HepG2 (cell line): Measurements from ENCODE around the gene CCM2L. TPM values are rescaled to one million over a fixed set of nuclear protein-coding genes. Genes with fewer than 3 reads are reported as not detected.

ENCODE experiments used
- ATAC-seq: fragments of 200-7000 bp; cut with Tn5 transposase; 3 replicates; pipeline ENCODE4 v1.9.1; 2020; ENCODE audit warnings: mild to moderate bottlenecking, moderate library complexity
- BruUV-seq: library from RNA; stranded (reverse); fragments of 400-500 nt; replicated peaks from 2 replicates; lab custom pipeline; 2021; lab: Mats Ljungman, UMichigan
- CTCF ChIA-PET: fragments of 300-600 bp; formaldehyde crosslinking; extraction: SDS; loops from one replicate; lab custom pipeline; 2021; ENCODE audit warnings: low total read pairs, inconsistent platforms, low intra/inter-chr PET ratio; lab: Yijun Ruan, JAX
- POLR2A ChIA-PET: fragments of 350-600 bp; sonication (Branson Sonifier 250); formaldehyde crosslinking; loops from one replicate; lab custom pipeline; 2020; ENCODE audit warnings: antibody characterized with exemption, inconsistent platforms; lab: Yijun Ruan, JAX
- DNase-seq: peaks from one replicate; pipeline ENCODE4 v3.0.0-alpha.2; 2015; ENCODE audit warnings: low spot score
- FAIRE-seq: peaks from 3 replicates; lab custom pipeline; 2011; peaks lifted over from hg19 to GRCh38; lab: Jason Lieb, UNC
- H2AFZ ChIP-seq: one replicate; pipeline ENCODE4 v1.6.1; 2011; ENCODE audit warnings: low read length, inconsistent platforms
- H3K27ac ChIP-seq: fragments of 300-600 bp; 3 replicates; pipeline ENCODE4 v1.8.0; 2011; ENCODE audit warnings: mixed run types, mild to moderate bottlenecking, mixed read lengths, low read length, inconsistent platforms; ENCODE audit not compliant: insufficient read depth; ENCODE audit errors: extremely low read length
- H3K27me3 ChIP-seq, 2 experiments: fragments of 200-600 bp in 1 of 2; 2 replicates in 1 of 2; 3 replicates in 1 of 2; pipeline versions ENCODE4 v1.6.0 to v1.8.0; 2011; ENCODE audit warnings: low read length in 2 of 2, mild to moderate bottlenecking in 2 of 2, moderate library complexity in 2 of 2, inconsistent platforms in 1 of 2; ENCODE audit not compliant: insufficient read depth in 2 of 2, control insufficient read depth in 1 of 2
- H3K36me3 ChIP-seq, 2 experiments: fragments of 200-600 bp in 1 of 2; replicated peaks in 1 of 2; 2 replicates in 1 of 2; 3 replicates in 1 of 2; pipeline versions ENCODE4 v1.5.1 to v1.8.0; 2011; ENCODE audit warnings: low read length in 2 of 2, inconsistent platforms in 1 of 2; ENCODE audit not compliant: insufficient read depth in 2 of 2, control insufficient read depth in 1 of 2
- H3K4me1 ChIP-seq: 2 replicates; pipeline ENCODE4 v1.5.1; 2012; ENCODE audit warnings: low read length, inconsistent platforms; ENCODE audit not compliant: insufficient read depth
- H3K4me2 ChIP-seq: 2 replicates; pipeline ENCODE4 v1.6.0; 2011; ENCODE audit warnings: low read depth, low read length, inconsistent platforms
- H3K4me3 ChIP-seq, 3 experiments: fragments of 200-600 bp in 1 of 3; sonication (generic), shearing (Covaris generic) in 1 of 3; replicated peaks in 1 of 3; 2 replicates each; pipeline ENCODE4 v1.5.1; 2011 to 2016; ENCODE audit warnings: low read length in 3 of 3, inconsistent platforms in 2 of 3, low read depth in 2 of 3, mild to moderate bottlenecking in 2 of 3, control low read depth in 1 of 3, mixed read lengths in 1 of 3; ENCODE audit not compliant: insufficient read depth in 1 of 3
- H3K79me2 ChIP-seq: one replicate; pipeline ENCODE4 v1.6.1; 2011; ENCODE audit warnings: low read length, inconsistent platforms; ENCODE audit not compliant: insufficient read depth
- H3K9ac ChIP-seq: 2 replicates; pipeline ENCODE4 v1.6.0; 2011; ENCODE audit warnings: mild to moderate bottlenecking, low read depth, low read length, inconsistent platforms; ENCODE audit not compliant: insufficient read depth
- H3K9me3 ChIP-seq: 2 replicates; pipeline ENCODE4 v1.5.1; 2012; ENCODE audit warnings: mild to moderate bottlenecking, low read length
- H4K20me1 ChIP-seq: 2 replicates; pipeline ENCODE4 v1.6.0; 2011; ENCODE audit warnings: inconsistent platforms, mild to moderate bottlenecking, low read length, moderate library complexity; ENCODE audit not compliant: insufficient read depth
- CBX1 ChIP-seq: IDR thresholded peaks from one replicate; pipeline ENCODE4 v1.6.1; 2016; ENCODE audit warnings: antibody characterized with exemption, low read depth
- CHD4 ChIP-seq: fragments of 200-600 bp; sonication (generic); IDR thresholded peaks from 2 replicates; pipeline ENCODE4 v1.7.0; 2017; ENCODE audit warnings: mild to moderate bottlenecking, low read length, borderline replicate concordance
- GABPA ChIP-seq, 2 experiments: IDR thresholded peaks; 2 replicates each; pipeline ENCODE4 v1.6.1; 2011 to 2016; ENCODE audit warnings: low read depth in 2 of 2, low read length in 1 of 2, missing biosample characterization in 1 of 2, missing genetic modification characterization in 1 of 2
- HDAC1 ChIP-seq: sonication (generic); formaldehyde crosslinking; IDR thresholded peaks from 2 replicates; pipeline ENCODE4 v1.5.1; 2020; ENCODE audit warnings: mild to moderate bottlenecking, missing genetic modification reagents
- YY1 ChIP-seq: IDR thresholded peaks from 2 replicates; pipeline ENCODE4 v1.6.1; 2011; ENCODE audit warnings: low read length, low read depth, moderate library complexity, mild to moderate bottlenecking; ENCODE audit not compliant: insufficient read depth, insufficient replicate concordance
- ZIK1 ChIP-seq: sonication (generic); formaldehyde crosslinking; IDR thresholded peaks from 2 replicates; pipeline ENCODE4 v1.5.0; 2020; ENCODE audit warnings: mild to moderate bottlenecking, low read depth, missing genetic modification reagents, borderline replicate concordance
- ZNF562 ChIP-seq: sonication (generic); formaldehyde crosslinking; IDR thresholded peaks from 2 replicates; pipeline ENCODE4 v1.8.0; 2022; ENCODE audit warnings: missing genetic modification reagents, borderline replicate concordance
- ZNF644 ChIP-seq: IDR thresholded peaks from 2 replicates; pipeline ENCODE4 v1.6.1; 2016; ENCODE audit warnings: low read depth
- ZNF749 ChIP-seq: sonication (generic); formaldehyde crosslinking; IDR thresholded peaks from 2 replicates; pipeline ENCODE4 v1.8.0; 2022; ENCODE audit warnings: mild to moderate bottlenecking, missing genetic modification reagents, moderate library complexity, borderline replicate concordance
- ZNF772 ChIP-seq: sonication (generic); formaldehyde crosslinking; IDR thresholded peaks from 2 replicates; pipeline ENCODE4 v1.5.0; 2020; ENCODE audit warnings: mild to moderate bottlenecking, missing genetic modification reagents
- WGBS: methylation state at CpG from one replicate; pipeline ENCODE4 v1.1.6; 2017; ENCODE audit warnings: low lambda C conversion rate; 5-methylcytosine and 5-hydroxymethylcytosine counted together
- in situ Hi-C: cut with HindIII; loops from 2 replicates; pipeline ENCODE4 v1.10.0; 2017; ENCODE audit warnings: low pct_unique_long_range_greater_than_20kb; ENCODE audit not compliant: extremely low pct_ligation_motif_present
- intact Hi-C: fragments of 100-400 bp; cut with micrococcal nuclease; formaldehyde crosslinking; loops from one replicate; pipeline ENCODE4 v1.10.0; 2022; ENCODE audit not compliant: unreplicated experiment
- polyA plus RNA-seq, 8 experiments: library from polyadenylated mRNA; depleted of rRNA in 3 of 8; stranded (reverse) in 7 of 8; unstranded in 1 of 8; fragments of >200 nt; fragmentation: Illumina TruSeq in 4 of 8; extraction: Trizol in 4 of 8; gene quantifications; 2 replicates each; pipeline versions ENCODE4 v1.2.1 to v1.2.3, GENCODE V29; 2011 to 2016; ENCODE audit warnings: low read depth in 4 of 8, missing spikeins in 1 of 8, mixed read lengths in 1 of 8; ENCODE audit not compliant: insufficient read depth in 1 of 8
- total RNA-seq, 5 experiments: library from RNA; depleted of rRNA; stranded (reverse); fragments of >200 nt; fragmentation: Illumina TruSeq; extraction: Trizol; gene quantifications; 2 replicates each; pipeline ENCODE4 v1.2.3, GENCODE V29; 2016; ENCODE audit warnings: low read depth in 1 of 5
- TF ChIP-seq, protein P1 (sequence below): sonication (generic); formaldehyde crosslinking; IDR thresholded peaks from 2 replicates; pipeline ENCODE4 v1.4.0; 2020; ENCODE audit warnings: missing genetic modification reagents

CCM2L gene
- total and polyA plus RNA-seq, 2 of the 13 experiments (the other 11 are each of a cell fraction or from before 2014, with no cell fraction given), result 0.15 TPM; not detected in 1

- ChIA-PET CTCF (no interaction called here), POLR2A (no interaction called here)
- Histone ChIP-seq H2AFZ (no peak overlapping the region), H3K9me3 (no peaks in the 10 kb centered on the region), H3K4me3 (no peak overlapping the region), H3K4me2 (no peak overlapping the region), H3K79me2 (no peaks in the 10 kb centered on the region), H3K4me1 (no peaks in the 10 kb centered on the region), H3K27ac (no peak overlapping the region), H4K20me1 (no peaks in the 10 kb centered on the region; the same call in 1 of the 2 replicates), H3K27me3 (peaks cover 0 to 4% of the 10 kb centered on the region in 2 experiments; a peak in 2 of 5 replicates), H3K9ac (no peak overlapping the region), H3K36me3 (no peaks in the 10 kb centered on the region)
- in situ Hi-C loops, result no loop called here
- ATAC-seq, result no peak
- 0% methylated on average over 2 of the region's 2 CpGs for WGBS
- DNase-seq, result no peak
- intact Hi-C loops, result no loop called here
- FAIRE-seq, result no peak
- no peak for TF ChIP-seq CBX1
- TF ChIP-seq ZNF644, result no peak
- no peak for TF ChIP-seq ZNF562 (CRISPR knock-in tag)
- TF ChIP-seq, protein P1, sequence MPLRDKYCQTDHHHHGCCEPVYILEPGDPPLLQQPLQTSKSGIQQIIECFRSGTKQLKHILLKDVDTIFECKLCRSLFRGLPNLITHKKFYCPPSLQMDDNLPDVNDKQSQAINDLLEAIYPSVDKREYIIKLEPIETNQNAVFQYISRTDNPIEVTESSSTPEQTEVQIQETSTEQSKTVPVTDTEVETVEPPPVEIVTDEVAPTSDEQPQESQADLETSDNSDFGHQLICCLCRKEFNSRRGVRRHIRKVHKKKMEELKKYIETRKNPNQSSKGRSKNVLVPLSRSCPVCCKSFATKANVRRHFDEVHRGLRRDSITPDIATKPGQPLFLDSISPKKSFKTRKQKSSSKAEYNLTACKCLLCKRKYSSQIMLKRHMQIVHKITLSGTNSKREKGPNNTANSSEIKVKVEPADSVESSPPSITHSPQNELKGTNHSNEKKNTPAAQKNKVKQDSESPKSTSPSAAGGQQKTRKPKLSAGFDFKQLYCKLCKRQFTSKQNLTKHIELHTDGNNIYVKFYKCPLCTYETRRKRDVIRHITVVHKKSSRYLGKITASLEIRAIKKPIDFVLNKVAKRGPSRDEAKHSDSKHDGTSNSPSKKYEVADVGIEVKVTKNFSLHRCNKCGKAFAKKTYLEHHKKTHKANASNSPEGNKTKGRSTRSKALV (CRISPR knock-in tag), result no peak
- TF ChIP-seq ZNF772, result no peak
- TF ChIP-seq ZIK1 (CRISPR knock-in tag), result no peak
- no TSS peak for BruUV-seq
Measured at GRCh38 chr20:31962761-31963160, 47.5 kb upstream of the CCM2L start.

GRCh38 chr20:31963889-31964288 is 46.3 kb upstream of the CCM2L start:
- no peaks in the 10 kb centered on the region for H3K9me3 ChIP-seq
- no TSS peak for BruUV-seq
- no peaks in the 10 kb centered on the region for H3K79me2 ChIP-seq
- no peaks in the 10 kb centered on the region for H3K4me1 ChIP-seq
- no peak overlapping the region for H3K27ac ChIP-seq
- no peak overlapping the region for H3K4me2 ChIP-seq
- H3K36me3 ChIP-seq, result no peaks in the 10 kb centered on the region
- no peak overlapping the region for H3K4me3 ChIP-seq
- intact Hi-C loops, result no loop called here
- ATAC-seq (no peak), FAIRE-seq (no peak), DNase-seq (no peak)
- in situ Hi-C loops, result no loop called here
- H4K20me1 ChIP-seq, result no peaks in the 10 kb centered on the region; the same call in 1 of the 2 replicates
- no peak overlapping the region for H3K9ac ChIP-seq
- 4% methylated on average over 6 of the region's 6 CpGs for WGBS
- TF ChIP-seq GABPA (IDR thresholded peaks at IDR 0.05; ENCODE audit: low read depth, low read length), result no peak
- TF ChIP-seq GABPA (CRISPR knock-in tag; IDR thresholded peaks at IDR 0.05; ENCODE audit: low read depth), result no peak
- TF ChIP-seq HDAC1, result no peak
- TF ChIP-seq ZNF749 (CRISPR knock-in tag), result no peak
- no peak for TF ChIP-seq YY1
- TF ChIP-seq CHD4, result no peak
- ChIA-PET POLR2A (no interaction called here), CTCF (no interaction called here)
- no peak overlapping the region for H2AFZ ChIP-seq
- H3K27me3 ChIP-seq, result peaks cover 0 to 4% of the 10 kb centered on the region in 2 experiments; a peak in 2 of 5 replicates
